OCI-LY3 (cell line): Measurements from ENCODE around the gene DENND4B.
A peak's percentile ranks its signal among the peaks of the same experiment; 100 is the strongest.
"Not testable (repeated sequence)": the region's sequence is repeated elsewhere in the genome, so short reads cannot be mapped to it uniquely, and the experiment has no call there.

Experiments
- H2AFZ ChIP-seq: fragments of 200-600, 300-600 bp; shearing (Covaris generic); 2 replicates; pipeline ENCODE4 v1.6.0; 2014; ENCODE audit warnings: antibody characterized with exemption, low read depth, low read length
- H3K27ac ChIP-seq: fragments of 200-600, 300-600 bp; sonication (generic); 2 replicates; pipeline ENCODE4 v1.5.1; 2014; ENCODE audit warnings: mild to moderate bottlenecking, low read length, moderate library complexity, mixed read lengths
- H3K27me3 ChIP-seq: fragments of 200-600, 300-600 bp; sonication (generic); 2 replicates; pipeline ENCODE4 v1.6.1; 2014; ENCODE audit warnings: low read depth, low read length, mixed read lengths
- H3K36me3 ChIP-seq: fragments of 200-600, 300-600 bp; sonication (generic); replicated peaks from 2 replicates; pipeline ENCODE3; 2014; ENCODE audit warnings: low read depth, low read length, mixed read lengths
- H3K4me1 ChIP-seq: fragments of 300-600, 200-600 bp; sonication (generic); 2 replicates; pipeline ENCODE4 v1.6.1; 2014; ENCODE audit warnings: low read length, mixed read lengths
- H3K4me2 ChIP-seq: fragments of 200-600, 300-600 bp; sonication (generic); 2 replicates; pipeline ENCODE4 v1.6.1; 2014; ENCODE audit warnings: low read length, mixed read lengths
- H3K4me3 ChIP-seq: fragments of 300-600, 200-600 bp; sonication (generic); 2 replicates; pipeline ENCODE4 v1.5.1; 2014; ENCODE audit warnings: antibody characterized with exemption, mild to moderate bottlenecking, low read length, moderate library complexity
- H3K79me2 ChIP-seq: fragments of 300-600, 200-600 bp; shearing (Covaris generic); 2 replicates; pipeline ENCODE4 v1.6.1; 2014; ENCODE audit warnings: mild to moderate bottlenecking, low read length, mixed read lengths
- H3K9ac ChIP-seq: fragments of 300-600, 200-600 bp; shearing (Covaris generic); 2 replicates; pipeline ENCODE4 v1.6.0; 2014; ENCODE audit warnings: mild to moderate bottlenecking, low read length, moderate library complexity
- H3K9me3 ChIP-seq: fragments of 200-600, 300-600 bp; shearing (Covaris generic); 2 replicates; pipeline ENCODE4 v1.6.1; 2014; ENCODE audit warnings: low read length, mixed read lengths; ENCODE audit not compliant: insufficient read depth
- H4K20me1 ChIP-seq: fragments of 200-600, 300-600 bp; sonication (generic); 2 replicates; pipeline ENCODE4 v1.6.1; 2016; ENCODE audit warnings: low read length, mixed read lengths; ENCODE audit not compliant: insufficient read depth
- EZH2phosphoT487 ChIP-seq: fragments of 200-600 bp; shearing (Covaris generic); IDR thresholded peaks from 2 replicates; pipeline ENCODE4 v1.6.1; 2018; ENCODE audit warnings: antibody characterized with exemption, mixed run types, low read depth
- TF ChIP-seq, protein P1 (sequence below): fragments of 200-600, 300-600 bp; sonication (generic); IDR thresholded peaks from 2 replicates; pipeline ENCODE4 v1.5.1; 2014; ENCODE audit warnings: antibody characterized with exemption, low read length, low read depth

Gene DENND4B

GRCh38 chr1:153985941-153986761, 39.6 kb upstream of the DENND4B start, which contains the start of gene RAB13:
RAB13 (minus strand) TSS chr1:153986339; CDS start chr1:153986236, 103 bp downstream.
- Histone ChIP-seq H3K9me3 (no peaks in the 10 kb centered on the region), H3K9ac (peak within 1 kb of the TSS; percentile 65), H3K79me2 (peaks cover 6% of the 10 kb centered on the region), H2AFZ (peak within 1 kb of the TSS; percentile 73), H3K27ac (peak within 1 kb of the TSS; percentile 65), H3K4me1 (peaks cover 33% of the 10 kb centered on the region), H4K20me1 (no peaks in the 10 kb centered on the region), H3K4me2 (peak within 1 kb of the TSS; percentile 78), H3K4me3 (peak within 1 kb of the TSS; percentile 73), H3K36me3 (peaks cover 2% of the 10 kb centered on the region), H3K27me3 (no peaks in the 10 kb centered on the region)
- no peak for TF ChIP-seq EZH2phosphoT487
- TF ChIP-seq, protein P1, sequence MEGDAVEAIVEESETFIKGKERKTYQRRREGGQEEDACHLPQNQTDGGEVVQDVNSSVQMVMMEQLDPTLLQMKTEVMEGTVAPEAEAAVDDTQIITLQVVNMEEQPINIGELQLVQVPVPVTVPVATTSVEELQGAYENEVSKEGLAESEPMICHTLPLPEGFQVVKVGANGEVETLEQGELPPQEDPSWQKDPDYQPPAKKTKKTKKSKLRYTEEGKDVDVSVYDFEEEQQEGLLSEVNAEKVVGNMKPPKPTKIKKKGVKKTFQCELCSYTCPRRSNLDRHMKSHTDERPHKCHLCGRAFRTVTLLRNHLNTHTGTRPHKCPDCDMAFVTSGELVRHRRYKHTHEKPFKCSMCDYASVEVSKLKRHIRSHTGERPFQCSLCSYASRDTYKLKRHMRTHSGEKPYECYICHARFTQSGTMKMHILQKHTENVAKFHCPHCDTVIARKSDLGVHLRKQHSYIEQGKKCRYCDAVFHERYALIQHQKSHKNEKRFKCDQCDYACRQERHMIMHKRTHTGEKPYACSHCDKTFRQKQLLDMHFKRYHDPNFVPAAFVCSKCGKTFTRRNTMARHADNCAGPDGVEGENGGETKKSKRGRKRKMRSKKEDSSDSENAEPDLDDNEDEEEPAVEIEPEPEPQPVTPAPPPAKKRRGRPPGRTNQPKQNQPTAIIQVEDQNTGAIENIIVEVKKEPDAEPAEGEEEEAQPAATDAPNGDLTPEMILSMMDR, result no peak

DNA sequence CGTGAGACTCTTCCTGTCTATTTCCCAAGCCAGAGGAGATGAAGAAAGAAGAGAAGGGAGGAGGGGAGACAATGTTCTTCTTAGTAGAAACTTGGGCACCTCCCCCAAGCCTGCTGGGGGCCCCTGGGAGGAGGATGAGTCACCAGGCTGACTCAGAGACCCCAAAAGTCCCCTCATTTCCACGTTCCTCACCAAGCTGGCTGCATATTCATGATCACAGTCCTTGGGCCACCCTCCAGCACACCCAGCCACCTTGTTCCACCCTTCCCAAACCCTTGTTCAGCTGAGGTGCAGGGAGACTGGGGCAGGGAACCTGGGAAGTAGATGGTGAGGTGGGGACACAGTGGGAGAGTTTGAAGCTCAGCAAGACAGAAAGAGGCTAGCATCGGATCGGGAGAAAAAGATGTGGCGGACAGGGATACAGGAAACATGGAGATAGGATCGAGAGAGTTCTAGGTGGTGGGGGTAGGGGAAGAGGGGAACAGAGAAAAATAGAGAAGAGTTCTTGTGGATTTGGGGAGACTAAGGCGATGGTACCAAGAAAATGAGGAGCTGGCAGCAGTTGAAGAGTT, 38.9 kb upstream of the DENND4B start:
- Histone ChIP-seq H3K9ac (peak overlapping the region; percentile 65), H3K36me3 (no peaks in the 10 kb centered on the region), H3K9me3 (no peaks in the 10 kb centered on the region), H3K4me2 (peak overlapping the region; percentile 78), H4K20me1 (no peaks in the 10 kb centered on the region), H2AFZ (peak overlapping the region; percentile 73; the same call in 1 of the 2 replicates), H3K27ac (no peak overlapping the region), H3K27me3 (no peaks in the 10 kb centered on the region), H3K79me2 (no peaks in the 10 kb centered on the region), H3K4me1 (peaks cover 33% of the 10 kb centered on the region), H3K4me3 (peak overlapping the region; percentile 73)
- no peak for TF ChIP-seq EZH2phosphoT487
- TF ChIP-seq, protein P1, result no peak

DNA sequence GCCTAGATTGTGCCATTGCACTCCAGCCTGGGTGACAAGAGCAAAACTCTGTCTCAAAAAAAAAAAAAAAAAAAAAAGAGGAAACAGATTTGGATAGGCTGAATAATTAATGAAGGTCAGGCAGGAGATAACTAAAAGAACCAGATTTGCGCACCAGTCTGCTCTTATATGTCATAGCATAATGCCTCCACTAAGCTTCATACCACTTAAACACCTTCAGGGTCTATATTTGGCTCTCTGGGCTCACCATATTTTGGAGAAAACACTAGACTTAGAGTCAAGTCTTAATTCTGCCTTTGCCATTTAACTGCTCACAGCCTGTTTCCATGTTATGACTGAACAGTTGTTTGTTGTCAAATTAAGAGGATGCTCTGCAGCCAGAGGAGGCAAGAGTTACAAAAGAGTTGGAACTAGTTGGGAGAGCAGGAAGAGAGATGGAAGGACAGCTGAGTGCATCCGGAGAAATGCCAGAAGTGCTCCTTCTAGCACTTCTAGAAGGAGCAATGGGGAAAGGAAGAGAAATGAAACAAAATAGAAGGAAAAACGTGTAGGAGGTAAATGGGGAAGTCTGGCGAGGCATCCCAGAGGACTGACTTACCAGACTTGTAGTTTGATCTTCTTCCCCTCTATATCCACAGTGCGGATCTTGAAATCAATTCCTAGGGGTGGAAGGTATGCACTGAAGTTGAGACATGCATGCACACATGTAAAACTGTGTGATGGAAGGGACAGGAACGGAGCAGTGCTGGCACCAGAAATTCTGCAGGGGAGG, 37.8 kb upstream of the DENND4B start:
- no peak overlapping the region for H3K27ac ChIP-seq
- H3K27me3 ChIP-seq, result no peaks in the 10 kb centered on the region
- H3K9ac ChIP-seq, result no peak overlapping the region
- no peaks in the 10 kb centered on the region for H4K20me1 ChIP-seq
- TF ChIP-seq EZH2phosphoT487, result no peak
- TF ChIP-seq, protein P1, result no peak
- peak overlapping the region; percentile 78; the same call in 1 of the 2 replicates for H3K4me2 ChIP-seq
- H2AFZ ChIP-seq, result no peak overlapping the region
- peaks cover 31% of the 10 kb centered on the region for H3K4me1 ChIP-seq
- no peaks in the 10 kb centered on the region for H3K36me3 ChIP-seq
- no peaks in the 10 kb centered on the region for H3K9me3 ChIP-seq
- no peaks in the 10 kb centered on the region for H3K79me2 ChIP-seq
- H3K4me3 ChIP-seq, result no peak overlapping the region

DNA sequence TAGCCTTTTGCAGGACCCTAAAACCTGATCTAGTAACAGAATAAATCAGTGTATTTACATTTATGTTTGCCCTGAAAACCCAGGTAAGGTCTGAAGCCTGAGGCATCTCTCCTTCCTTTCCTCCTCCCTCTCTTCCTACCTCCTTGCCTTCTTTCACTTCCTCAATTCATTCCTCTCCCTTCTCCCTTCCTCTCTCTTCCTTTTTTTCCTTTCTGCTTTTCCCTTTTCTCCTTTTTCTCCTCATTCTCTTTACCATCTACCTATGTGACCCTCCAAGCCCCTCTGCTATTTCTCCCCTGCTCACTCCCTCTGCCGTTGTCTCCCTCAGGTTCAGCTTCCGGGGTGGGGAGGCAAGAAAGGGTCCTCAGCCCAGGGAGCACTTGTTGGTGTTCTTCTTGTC, 35.2 kb upstream of the DENND4B start:
- not testable (repeated sequence) for H3K9me3 ChIP-seq, H3K4me2 ChIP-seq, H3K4me3 ChIP-seq, H3K36me3 ChIP-seq, H2AFZ ChIP-seq, H3K9ac ChIP-seq, H4K20me1 ChIP-seq, H3K27me3 ChIP-seq, H3K27ac ChIP-seq
- Histone ChIP-seq H3K79me2 (peaks cover 14% of the 10 kb centered on the region), H3K4me1 (peaks cover 35% of the 10 kb centered on the region)

- Histone ChIP-seq H3K4me2 (peak overlapping the region; percentile 83; the same call in 1 of the 2 replicates), H3K36me3 (peaks cover 20% of the 10 kb centered on the region), H3K4me1 (peaks cover 21% of the 10 kb centered on the region), H3K79me2 (peaks cover 27% of the 10 kb centered on the region), H3K4me3 (peak overlapping the region; percentile 85; the same call in 1 of the 2 replicates)
- not testable (repeated sequence) for H3K9ac ChIP-seq, H3K27me3 ChIP-seq, H2AFZ ChIP-seq, H4K20me1 ChIP-seq, H3K27ac ChIP-seq, H3K9me3 ChIP-seq
Observed at GRCh38 chr1:153979091-153979490, 32.6 kb upstream of the DENND4B start.
